GM19468 (cell line): Measurements from ENCODE around the gene EI24.

ENCODE experiments used
- ATAC-seq: cut with Tn5 transposase; IDR thresholded peaks from one replicate; pipeline ENCODE4 v1.9.1; 2021; ENCODE audit warnings: mild to moderate bottlenecking, moderate library complexity, moderate number of reproducible peaks; ENCODE audit not compliant: unreplicated experiment; ENCODE audit errors: extremely low read depth

The EI24 gene

GRCh38 chr11:125625630-125626287 is 56.5 kb downstream of the EI24 start:
- no peak for ATAC-seq

- ATAC-seq, result no peak
These were observed 57.1 kb downstream of the EI24 start for GRCh38 chr11:125626288-125626950.

DNA sequence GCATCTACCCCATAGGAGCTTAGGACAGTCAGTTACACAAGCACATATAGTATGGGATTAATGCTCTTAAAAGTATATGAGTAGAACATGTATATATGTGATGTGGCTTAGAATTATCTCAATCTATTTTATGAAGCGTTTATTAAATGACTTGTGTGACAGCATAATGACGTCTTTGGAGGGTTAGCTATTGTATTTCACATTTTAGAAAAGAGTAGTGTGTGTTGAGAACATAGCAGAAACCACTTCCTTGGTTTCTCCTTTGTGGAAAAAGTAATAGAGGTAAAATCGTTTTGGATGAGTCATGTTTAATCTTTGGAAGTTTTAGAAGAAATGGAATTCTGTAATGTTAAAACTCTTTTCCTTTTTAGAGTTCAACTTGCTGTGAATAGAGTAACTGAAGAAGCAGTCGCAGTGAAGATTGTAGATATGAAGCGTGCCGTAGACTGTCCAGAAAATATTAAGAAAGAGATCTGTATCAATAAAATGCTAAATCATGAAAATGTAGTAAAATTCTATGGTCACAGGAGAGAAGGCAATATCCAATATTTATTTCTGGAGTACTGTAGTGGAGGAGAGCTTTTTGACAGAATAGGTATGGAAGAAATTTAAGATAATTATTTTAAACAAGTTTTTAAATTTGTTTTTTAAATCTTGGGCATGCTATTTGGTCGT is 58.1 kb downstream of the EI24 start:
- no peak for ATAC-seq
